Stimulated activated CD4-positive, alpha-beta T cell treated with anti-CD3 and anti-CD28 coated beads, Interleukin-2, amount 100 ng/mL, for 48 hours (primary cell): ENCODE measurements around the gene SLC25A12.
"Not testable (repeated sequence)": the region's sequence is repeated elsewhere in the genome, so short reads cannot be mapped to it uniquely, and the experiment has no call there.

ENCODE experiments used
- DNase-seq, 2 donors: peaks; one replicate each; pipeline ENCODE4 v3.0.0-alpha.2; 2020

The SLC25A12 gene

DNA sequence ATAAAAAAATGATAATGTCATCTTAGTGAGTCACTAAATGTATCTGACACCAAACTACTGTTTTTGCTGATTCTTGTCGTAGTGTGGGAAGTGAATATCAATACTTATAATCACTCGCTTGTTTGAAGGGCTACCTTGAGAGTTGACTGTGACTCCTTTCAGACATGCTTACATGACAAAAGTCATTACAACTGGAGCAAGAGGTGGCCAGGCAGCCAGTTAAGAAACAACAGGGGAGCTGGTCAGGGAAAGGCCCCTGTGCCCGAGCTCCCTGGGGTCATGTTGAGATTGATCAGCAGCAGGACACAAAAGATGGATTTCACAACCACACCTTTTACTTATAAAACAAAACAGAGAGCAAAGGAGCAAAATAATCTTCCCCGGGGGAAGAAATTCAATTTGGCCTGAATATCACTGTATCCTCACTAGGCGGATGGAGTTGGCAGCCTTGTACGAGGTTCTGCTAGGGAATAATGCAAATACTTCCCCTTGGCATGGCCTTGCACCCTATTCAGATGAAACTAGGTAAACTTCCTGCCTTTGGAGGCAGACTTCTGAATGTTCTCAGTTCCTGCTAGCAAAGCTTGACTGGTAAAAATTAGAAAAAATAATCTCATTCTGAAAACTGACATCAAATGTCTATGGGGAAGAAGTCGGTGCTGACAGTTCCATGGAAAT, 105.6 kb downstream of the SLC25A12 start:
- DNase-seq, result no peak

DNA sequence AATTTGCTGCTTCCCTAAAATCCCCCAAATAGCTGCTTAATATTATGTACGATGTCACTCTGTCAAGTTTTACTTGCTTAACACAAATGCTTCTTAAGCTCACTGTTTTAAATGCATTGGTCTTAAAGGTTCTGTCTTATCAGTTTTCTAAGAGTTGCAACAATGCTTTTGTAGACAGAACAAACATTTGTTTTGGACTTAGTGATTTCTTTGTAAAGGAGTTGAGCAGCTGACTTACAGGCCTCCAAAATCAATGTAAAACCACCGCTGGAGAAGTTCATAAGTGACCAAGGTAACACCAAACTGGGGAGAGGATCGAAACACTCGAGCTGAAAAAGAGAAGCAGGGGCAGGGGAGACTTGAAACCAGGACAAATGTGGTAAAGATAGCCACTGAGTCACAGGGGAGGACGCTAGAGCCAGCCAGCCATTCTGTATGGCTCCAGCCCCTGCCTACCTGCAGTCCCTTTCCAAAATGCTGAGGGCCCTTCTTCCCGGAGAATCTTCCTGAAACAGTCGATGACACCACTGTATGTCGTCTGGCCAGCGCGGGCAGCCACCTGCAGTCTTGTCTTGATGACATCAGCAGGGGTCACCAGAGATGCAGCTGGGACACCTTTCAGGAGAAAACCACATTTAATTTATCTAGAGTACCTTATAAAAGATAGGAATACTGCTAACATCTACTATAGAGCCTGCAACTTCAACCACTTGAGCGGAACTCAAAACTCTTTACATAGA, 106.5 kb downstream of the SLC25A12 start:
- DNase-seq, result no peak

DNA sequence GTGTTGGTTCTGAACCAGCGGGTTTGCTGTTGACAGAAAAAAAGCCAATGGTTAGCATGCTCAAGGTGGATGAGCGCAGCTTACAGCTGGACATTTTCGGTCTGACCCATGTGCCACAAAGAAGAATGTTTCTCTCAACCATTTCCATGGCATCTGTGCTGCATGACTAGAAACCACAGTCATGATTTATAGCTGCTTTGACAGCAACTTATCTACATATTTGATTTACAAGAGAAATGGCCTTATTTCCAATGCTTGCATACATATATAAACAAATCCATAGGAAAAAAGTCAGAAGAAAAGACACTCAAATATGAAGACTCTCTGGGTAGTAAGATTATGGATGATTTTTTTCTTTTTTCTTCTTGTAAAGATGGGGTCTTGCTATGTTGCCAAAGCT, 108.6 kb downstream of the SLC25A12 start:
- no peak for DNase-seq

DNA sequence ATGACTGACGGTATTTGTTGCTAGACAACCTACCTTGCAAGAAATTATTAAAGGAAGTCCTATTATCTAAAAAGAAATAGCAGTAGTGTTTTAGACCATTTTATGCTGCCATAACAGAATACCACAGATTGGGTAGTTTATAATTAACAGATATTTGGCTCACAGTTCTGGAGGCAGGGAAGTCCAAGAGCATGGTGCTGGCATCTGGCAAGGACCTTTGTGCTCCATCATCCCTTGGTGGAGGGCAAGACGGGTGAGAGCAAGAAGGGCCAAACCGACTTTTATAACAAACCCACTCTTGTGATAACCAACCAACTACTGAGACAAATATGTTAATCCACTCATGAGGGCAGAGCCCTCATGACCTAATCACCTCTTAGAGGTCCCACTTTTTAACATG, 115.5 kb downstream of the SLC25A12 start:
- no peak for DNase-seq

DNA sequence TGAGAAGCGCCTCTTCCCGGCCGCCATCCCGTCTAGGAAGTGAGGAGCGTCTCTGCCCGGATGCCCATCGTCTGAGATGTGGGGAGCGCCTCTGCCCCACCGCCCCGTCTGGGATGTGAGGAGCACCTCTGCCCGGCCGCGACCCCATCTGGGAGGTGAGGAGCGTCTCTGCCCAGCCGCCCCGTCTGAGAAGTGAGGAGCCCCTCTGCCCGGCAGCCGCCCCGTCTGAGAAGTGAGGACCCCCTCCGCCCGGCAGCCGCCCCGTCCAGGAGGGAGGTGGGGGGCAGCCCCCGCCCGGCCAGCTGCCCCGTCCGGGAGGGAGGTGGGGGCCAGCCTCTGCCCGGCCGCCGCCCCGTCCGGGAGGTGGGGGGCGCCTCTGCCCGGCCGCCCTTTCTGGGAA, 119.5 kb downstream of the SLC25A12 start:
- DNase-seq, result not testable (repeated sequence)

DNA sequence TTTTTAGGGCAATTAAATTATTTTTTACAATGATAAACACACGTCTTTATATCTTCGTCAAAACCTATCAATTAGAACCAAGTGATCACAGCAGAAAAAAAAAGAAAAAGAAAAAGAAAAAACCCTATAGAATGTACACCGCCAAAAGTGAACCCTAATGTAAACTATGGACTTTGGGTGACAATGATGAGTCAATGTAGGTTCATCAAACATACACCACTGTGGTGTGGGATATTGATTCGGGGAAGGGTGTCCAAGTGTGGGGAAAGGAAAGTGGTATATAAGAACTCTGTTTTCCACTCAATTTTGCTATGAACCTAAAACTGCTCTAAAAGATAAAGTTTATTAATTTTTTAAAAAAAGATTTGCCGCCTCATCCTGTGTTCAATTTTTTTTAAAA, 121.7 kb downstream of the SLC25A12 start:
- no peak for DNase-seq

DNA sequence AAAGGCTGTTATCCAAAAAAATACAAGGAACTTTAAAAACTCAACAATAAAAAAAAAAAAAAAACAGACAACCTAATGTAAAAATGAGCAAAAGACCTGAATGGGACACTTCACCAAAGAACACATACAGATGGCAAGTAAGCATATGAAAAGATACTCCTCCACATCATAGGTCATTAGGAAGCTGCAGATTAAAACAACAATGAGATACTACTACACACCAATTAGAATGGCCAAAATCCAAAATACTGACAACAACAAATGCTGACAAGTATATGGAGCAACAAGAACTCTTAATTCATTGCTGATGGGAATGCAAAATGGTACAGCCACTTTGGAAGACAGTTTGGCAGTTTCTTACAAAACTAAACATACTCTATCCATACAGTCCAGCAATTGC, 122.6 kb downstream of the SLC25A12 start:
- no peak for DNase-seq

DNA sequence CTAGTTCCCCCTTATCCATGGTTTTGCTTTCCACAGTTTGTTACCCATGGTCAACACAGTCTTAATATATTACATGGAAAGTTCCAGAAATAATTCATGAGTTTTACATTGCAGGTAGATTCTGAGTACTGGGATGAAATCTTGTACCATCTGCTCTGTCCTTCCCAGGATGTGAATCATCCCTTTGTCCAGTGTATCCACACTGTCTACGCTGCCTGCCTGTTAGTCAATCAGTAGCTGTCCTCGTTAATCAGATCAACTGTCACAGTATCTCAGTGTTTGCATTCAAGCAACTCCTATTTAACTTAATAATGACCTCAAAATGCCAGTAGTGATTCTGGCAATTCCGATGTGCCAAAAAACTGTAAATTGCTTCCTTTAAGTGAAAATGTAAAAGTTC, 130.4 kb downstream of the SLC25A12 start:
- DNase-seq, result no peak

DNA sequence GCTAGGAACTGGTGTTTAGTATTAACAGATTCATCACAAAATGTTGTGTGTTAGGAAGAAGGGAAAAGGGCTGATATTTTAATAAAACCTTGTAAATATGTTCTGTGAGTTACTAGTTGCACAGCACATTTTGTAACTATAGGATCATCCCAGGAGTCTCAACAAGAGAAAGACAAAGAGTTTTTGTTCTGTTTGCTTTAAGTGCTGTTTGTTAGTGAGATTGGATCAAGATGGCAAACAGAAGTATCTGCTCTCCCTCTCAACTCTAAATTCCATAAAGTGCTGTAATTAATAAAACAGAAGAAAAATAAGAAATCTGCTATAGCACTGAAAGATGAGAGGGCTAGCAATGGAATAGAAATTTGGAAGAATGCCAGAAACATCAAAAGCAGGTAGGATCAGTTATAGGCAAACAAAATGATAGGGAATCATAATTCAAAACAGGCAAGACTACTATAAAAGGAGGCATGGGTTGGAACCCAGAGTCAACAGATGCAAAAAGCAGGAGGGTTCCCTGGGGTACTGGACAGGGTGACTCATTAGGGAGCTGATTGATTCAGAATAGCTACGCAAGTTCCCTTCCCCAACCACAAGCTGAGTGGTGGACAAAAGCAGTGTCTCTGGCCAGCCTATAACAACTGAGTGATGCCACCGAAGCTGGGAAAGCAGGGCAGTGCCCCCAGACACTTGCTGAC, 131.0 kb downstream of the SLC25A12 start:
- no peak for DNase-seq

DNA sequence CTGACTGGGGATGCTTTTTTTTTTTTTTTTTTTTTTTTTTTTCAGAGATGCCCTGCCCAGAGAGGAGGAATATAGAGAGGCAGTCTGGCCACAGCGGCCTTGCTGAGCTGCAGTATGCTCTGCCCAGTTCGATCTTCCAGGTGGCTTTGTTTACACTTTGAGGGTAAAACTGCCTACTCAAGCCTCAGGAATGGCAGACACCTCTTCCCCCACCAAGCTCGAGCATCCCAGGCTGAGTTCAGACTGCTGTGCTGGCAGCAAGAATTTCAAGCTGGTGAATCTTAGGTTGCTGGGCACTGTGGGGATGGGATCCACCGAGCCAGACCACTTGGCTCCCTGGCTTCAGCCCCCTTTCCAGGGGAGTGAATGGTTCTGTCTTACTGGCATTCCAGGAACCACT, 132.9 kb downstream of the SLC25A12 start:
- DNase-seq, result not testable (repeated sequence)

DNA sequence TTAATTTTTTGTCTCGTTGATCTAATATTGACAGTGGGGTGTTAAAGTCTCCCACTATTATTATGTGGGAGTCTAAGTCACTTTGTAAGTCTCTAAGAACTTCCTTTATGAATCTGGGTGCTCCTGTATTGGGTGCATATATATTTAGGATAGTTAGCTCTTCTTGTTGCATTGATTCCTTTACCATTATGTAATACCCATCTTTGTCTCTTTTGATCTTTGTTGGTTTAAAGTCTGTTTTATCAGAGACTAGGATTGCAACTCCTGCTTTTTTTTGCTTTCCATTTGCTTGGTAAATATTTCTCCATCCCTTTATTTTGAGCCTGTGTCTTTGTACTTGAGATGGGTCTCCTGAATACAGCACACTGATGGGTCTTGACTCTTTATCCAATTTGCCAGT, 135.3 kb downstream of the SLC25A12 start:
- DNase-seq, result not testable (repeated sequence)

DNA sequence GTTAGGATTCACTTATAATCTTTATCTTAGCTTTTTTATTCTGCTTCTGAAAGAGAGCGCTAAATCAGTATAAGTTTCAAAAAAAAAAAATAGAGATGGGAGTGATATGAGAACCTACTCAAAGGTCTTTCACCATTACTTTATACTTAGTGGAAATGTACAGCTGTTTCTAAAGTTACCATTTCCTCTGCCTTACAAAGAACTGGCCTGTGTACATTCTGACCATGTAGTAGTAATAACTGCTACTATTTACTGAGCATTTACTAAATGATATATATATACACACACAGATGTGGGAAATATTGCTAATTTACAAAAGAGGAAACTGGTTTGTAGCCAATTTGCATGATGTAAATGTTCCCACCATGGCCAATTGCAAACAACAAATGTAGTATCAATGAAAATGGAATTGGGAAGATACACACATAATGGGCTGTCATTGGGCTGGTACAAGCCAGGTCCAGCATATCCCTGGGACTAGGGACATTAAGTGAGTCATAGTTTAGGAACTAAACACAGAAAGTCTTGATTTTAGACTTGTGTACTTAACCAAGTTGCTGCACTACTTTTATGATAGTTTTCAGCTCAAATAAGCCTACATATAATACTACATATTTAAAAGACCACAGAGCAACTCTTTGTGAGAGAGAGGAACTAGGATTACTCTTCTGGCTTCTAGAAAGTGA, 139.6 kb downstream of the SLC25A12 start:
- no peak for DNase-seq

DNA sequence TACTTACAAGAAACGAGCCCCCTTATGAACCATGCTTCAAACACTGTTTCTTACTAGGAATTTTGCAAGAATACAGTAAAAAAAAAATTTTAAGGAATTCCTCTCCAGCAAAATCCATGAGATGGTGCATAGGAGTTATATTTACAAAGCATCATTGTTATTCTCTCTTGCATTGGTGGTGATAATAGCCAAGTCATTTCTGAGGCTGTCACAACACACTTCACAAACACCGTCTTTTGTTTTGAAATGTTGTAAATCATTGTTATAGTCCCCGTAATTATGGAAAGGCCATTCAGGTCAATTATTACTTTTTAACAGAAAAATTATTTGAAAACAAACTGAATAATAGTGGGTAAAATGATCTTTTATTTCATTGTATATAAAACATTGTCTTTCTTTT, 146.7 kb downstream of the SLC25A12 start:
- DNase-seq, result no peak

DNA sequence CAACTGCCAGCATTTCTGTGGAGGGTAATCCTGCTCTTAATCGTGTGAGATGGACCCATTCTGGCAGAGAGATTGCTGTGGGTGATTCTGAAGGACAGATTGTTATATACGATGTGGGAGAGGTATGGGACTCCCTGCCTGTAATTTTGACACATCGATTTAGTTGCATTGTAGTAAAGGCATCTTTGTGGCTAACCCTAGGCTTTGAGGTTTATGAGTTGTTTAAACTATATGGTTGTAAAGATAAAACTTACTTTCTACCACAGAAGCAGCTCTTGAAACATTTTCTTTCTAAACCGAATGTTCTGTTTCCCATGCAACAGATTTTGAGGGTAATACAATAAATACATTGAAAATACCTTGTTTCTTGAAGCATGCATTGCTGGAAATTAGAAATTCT, 148.2 kb downstream of the SLC25A12 start:
- DNase-seq, result no peak

DNA sequence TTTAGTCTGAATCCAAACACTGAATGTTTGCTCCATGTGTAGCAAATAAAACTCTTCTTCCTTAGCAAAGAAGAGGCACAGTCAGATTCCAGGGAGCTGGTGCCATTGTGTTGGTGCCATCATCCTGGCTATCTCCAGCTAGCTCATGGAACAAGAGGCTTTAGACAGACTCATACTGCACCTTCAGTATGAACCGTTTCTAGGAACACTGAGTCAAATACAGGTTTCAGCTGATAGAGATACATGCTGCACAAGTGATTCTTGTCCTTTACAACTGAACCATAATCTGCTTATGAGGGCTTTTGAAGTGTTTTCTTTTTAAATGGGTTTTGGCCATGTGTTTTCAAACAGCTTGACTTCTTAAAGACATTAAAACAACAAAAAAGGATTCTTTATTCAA, 148.9 kb downstream of the SLC25A12 start:
- DNase-seq, result no peak

DNA sequence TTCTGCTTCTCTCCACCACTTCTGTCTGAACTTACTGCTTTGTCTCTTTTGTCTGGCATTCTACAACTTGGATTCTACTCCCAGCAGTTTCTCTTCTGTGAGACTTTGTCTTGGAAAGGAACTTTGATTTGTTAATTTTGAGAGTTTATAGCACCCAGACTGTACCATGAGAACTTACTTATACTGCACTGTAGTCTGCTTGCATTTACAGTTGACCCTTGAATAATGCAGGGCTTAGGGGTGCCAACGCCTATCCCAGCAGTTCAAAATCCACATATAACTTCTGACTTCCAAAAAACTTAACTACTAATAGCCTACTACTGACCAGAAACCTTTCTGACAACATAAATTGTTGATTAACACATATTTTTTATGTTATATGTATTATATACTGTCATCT, 151.3 kb downstream of the SLC25A12 start:
- DNase-seq, result no peak

DNA sequence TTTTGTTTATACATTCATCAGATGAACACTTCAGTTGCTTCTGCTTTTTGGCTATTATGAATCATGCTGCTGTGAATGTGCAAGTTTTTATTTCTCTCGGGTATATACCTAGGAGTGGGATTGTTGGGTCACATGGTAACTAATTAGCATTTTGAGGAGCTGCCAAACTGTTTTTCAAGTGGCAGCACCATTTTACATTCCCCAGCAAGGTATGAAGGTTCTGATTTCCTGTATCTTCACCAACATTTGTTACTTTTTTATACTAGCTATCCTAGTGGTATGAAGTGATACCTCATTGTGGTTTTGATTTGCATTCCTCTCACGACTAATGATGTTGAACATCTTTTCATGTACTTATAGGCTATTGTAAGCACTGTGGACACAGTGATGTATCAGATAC, 152.9 kb downstream of the SLC25A12 start:
- DNase-seq, result no peak

DNA sequence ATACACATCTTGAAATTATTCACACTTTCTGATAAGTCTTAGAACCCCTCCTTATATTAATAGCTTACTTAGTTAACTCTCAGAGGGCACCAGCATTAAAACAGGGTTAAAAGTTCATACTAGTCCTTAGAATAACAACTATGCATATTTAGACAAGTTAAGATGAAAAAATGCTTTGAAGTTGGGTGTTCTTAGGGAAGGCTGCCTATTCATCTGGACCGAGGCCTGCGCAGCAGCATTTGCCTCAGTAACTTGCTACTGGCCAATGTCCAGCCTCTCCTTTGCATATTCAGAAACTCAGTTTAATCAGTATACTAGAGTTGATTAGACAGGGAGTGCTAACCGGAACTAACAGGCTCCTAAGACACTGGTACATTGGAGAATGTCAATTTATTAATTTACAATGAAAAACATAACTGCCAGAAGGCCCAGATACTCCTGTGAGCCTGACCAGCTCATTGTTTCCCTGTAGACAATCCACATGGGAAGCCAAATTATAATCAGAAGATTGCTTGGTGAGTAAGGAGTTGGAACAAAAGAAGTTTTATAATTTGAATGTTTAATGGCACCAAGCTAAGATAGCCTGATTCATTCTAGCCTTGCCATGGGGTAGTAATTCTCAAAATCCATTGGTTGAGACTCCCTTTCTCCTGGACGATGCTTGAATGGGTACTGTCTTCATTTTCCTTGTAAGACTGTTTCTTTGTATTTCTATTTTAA, 157.9 kb downstream of the SLC25A12 start:
- no peak for DNase-seq
